GM21528 (cell line): ENCODE data around the gene CUX1.

Source experiments
- ATAC-seq: cut with Tn5 transposase; IDR thresholded peaks from one replicate; pipeline ENCODE4 v1.9.1; 2021; ENCODE audit warnings: mild to moderate bottlenecking, moderate library complexity; ENCODE audit not compliant: unreplicated experiment, low FRiP score

The CUX1 gene

DNA sequence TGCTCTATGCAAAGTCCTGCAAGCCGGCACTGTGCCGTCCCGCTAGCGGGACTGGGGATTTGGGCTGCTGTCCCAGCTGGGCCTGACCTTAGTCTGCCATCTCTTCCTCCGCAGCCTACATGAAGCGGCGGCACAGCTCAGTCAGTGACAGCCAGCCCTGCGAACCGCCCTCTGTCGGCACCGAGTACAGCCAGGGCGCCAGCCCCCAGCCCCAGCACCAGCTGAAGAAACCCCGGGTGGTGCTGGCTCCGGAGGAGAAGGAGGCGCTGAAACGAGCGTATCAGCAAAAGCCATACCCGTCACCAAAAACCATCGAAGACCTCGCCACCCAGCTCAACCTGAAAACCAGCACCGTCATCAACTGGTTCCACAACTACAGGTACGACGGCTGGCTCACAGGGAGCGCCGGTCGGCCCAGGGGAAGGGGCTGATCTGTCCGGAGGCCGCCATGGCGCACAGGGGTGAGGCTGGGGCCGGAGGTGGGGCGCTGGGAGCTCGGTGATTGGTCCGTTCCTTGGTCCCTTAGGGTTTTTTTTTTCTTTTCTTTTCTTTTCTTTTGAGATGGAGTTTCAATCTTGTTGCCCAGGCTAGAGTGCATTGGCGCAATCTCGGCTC lies 421.9 kb downstream of the CUX1 start:
- no peak for ATAC-seq

DNA sequence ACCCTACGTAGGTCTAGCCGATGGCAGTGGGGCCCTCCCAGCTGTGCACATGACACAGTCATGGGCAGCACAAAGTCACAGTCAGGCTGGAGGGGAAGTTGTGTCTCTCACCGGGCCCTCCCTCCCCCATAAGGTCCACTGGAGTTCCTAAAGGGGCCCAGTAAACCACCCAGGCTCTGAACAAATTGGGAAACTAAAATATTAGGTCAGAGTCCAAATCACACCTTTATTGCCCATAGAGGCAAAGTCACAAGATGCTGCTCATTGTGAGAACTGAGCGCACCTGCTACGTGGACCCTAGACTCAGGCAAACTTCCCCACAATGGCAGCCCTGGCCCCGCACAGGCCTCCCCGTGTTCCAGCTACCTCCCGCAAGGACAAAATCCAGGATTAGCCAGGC lies 424.0 kb downstream of the CUX1 start:
- no peak for ATAC-seq

DNA sequence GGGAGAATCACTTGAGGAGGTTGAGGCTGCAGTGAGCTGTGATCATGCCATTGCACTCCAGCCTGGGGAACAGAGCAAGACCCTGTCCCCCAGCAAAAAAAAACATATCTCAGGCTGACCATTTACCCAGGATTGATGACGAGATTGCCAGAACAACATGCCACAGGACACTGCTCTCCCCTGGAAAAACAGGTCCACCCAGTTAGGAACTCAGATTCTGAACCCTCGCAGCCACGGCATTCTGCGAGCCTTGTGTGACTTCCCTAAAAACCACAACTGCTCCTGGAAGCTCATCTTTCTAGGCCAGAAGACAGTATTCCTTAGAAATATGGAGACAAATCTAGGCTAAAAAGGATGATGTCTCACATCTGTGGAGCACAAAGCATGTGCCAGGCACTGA lies 427.2 kb downstream of the CUX1 start:
- ATAC-seq: no peak

DNA sequence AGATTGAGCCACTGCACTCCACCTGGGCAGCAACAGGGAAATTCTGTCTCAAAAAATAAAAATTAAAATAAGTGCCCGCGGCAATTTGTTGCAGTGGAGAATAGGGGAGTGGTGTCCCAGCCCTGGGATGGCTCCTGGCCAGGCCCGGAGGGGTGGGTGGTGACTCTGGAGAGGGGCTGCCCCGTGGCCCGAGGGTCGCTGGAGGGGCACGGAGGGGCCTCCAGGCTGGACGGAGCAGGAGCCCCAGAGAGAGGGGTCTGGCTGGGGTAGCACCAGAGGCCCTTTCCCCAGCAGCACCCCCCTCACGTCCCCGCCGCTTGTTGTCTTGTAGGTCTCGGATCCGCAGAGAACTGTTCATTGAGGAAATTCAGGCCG lies 430.6 kb downstream of the CUX1 start:
- no peak for ATAC-seq

DNA sequence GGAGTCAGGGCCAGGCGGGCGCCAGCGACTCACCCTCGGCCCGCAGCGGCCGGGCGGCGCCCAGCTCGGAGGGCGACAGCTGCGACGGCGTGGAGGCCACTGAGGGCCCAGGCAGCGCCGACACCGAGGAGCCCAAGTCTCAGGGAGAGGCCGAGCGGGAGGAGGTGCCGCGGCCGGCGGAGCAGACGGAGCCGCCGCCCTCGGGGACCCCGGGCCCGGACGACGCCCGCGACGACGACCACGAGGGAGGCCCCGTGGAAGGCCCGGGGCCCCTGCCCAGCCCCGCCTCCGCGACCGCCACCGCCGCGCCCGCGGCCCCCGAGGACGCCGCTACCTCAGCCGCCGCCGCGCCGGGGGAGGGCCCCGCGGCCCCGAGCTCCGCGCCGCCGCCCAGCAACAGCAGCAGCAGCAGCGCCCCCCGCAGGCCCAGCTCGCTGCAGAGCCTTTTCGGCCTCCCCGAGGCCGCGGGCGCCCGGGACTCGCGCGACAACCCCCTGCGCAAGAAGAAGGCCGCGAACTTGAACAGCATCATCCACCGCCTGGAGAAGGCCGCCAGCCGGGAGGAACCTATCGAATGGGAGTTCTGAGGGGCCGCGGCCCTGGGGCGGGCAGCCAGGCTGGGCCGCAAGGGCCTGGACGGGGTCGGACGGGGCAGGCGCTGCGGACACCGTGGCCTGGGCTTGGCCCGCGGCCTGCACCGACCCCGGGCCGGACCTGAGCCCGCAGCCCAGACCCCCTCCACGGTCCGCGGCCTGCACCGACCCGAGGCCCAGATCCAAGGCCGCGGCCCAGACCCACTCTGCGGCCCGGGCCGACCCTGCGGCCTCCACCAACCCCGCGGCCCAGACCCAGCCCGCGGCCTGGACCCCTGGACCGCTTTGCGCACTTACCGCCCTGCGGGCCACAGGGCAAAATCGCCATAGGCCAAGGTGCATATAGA lies 431.3 kb downstream of the CUX1 start:
- no peak for ATAC-seq

DNA sequence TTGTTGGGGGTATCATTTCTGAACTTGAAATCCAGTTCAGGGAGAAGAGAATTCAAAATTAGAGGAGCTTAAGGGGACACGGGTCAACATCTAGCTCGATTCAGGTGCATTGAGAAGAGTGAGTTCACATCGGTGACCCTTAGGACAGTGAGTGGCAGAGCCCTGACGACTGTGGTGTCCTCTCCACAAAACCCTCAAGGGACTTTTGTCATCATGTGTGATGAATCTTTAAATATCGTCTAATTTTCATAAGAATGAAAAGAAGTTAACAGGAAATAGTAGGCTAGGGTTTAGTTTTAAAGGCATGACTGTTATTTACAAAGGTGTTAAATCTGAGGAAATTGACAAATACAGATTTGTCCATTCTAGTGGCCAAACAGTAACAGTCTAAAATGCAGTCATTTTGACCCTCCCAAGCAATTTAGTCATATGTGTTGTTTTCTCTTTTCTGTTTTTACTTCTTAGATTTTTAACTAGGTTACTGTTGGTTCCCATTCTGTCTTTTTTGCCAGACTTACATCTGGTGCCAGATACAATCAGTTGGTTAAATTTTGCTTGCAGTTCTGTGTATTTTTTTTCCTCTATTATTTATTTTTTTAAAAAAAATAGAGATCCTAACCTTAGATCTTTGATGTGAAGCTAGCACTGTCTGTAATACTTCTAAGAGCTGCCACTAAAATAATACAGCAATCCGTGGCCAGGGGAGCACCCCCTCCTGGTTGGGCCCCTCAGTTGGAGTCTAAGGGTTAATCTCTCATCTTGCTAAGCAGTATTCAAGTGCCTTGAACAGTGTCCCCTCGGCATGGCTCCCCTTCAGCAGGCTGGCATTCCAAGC lies 434.3 kb downstream of the CUX1 start:
- no peak for ATAC-seq

DNA sequence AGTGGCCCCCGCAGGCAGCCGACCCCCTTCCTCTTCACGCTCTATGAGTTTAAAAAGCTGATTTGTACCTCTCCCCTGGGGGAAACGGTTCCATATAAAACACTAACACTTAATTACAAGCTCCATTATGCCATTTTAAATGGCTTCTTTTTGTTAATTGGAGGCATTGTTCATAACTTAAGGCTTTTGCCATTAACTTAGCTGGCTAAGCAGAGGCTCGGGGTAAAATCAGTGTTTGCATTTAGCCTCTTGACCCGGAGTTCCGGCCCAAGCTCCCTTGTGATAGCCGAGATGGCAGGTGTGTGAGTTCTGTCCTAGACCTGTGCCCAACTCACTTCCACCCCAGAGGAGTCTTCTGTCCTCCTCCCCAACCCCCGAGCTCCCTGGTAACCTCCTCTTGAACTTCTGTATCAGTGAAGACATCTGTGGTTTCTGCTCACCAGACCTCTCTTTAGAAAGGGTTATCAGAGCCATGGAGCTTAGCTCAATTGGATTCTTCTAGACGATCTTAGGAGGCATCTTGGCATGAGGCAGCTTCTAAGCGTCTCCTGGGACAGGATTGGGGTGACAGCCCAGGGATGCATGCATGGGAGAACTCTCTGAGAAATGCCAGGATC lies 435.0 kb downstream of the CUX1 start:
- ATAC-seq: no peak

DNA sequence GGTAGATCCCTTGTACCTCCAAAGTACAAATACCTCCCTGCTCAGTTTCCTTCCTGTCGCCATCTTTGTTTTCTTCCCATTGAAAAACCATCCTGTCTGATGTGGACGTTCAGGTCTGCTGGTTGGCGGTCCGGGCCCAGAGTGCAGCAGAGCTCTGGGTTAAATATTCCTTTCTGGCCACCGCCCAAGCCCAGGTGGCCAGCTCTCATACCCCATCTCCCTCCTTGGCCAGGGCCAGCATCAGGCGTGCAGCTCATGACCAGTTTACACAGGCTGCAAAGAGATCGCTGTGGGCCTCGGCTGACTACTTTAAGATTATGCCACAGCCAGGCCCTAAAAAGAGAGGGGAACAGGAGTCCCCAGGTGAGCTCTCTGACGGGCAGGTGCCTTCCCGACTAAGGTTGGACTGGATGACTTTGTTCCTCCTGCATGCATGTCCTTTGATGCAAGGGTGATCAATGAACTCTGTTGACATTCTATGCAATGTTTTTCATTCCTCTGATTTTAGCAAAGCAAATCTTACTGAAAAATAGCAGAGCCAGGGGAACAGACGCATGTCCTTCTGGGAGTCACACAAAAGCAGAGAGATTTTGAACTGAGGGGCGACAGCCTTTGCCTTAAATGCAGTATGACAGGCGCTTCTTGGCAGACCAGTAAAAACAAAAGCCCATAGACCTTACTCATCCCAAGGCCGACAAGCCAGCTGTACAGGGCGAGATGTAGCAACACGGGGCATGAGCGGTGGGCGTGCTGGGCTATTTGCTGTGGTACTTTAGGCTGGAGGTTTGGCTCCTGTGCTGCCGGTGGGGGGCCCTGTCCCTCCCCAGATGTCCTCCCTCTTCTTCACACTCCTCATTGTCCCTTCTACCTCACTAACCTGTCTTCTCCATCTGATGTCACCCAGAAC lies 435.9 kb downstream of the CUX1 start:
- no peak for ATAC-seq

DNA sequence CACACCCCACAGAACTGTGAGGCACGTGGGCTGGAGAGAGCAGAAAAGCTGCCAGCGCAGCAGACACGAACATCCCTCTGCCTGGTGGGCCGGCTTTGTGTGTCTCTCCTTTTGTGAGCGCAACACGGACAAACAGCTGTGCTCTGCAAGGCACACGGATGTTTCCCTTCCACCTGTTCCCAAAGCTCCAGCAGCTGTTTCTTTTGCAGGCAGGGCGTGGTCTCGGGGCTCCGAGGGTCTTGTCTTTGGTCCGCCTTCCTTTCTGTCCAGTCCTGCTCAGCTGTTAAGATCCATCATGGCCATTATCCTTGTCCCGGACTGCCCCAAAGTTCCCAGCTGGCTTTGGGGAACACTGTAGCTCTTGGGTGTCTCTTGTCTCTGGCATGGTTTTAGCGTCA lies 436.5 kb downstream of the CUX1 start:
- no peak for ATAC-seq

DNA sequence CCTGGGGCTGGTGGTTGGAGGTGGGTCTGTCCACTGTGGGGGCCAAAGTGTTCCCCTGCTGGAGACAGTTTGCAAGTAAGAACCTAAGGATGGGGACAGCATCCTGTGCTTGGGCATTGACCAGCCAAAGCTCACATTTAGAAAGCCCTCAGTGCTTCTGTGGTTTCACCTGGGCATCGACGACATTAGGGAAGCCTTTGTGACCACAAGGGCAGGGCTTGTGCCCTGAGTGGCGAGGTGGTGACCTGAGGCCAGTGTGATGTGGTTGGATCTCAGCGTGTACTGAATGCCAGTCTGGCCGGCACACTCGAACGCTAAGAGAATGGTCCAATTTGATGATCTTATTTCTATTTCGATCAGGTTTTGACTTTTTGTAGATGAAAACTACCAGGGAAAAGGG lies 437.1 kb downstream of the CUX1 start:
- no peak for ATAC-seq

DNA sequence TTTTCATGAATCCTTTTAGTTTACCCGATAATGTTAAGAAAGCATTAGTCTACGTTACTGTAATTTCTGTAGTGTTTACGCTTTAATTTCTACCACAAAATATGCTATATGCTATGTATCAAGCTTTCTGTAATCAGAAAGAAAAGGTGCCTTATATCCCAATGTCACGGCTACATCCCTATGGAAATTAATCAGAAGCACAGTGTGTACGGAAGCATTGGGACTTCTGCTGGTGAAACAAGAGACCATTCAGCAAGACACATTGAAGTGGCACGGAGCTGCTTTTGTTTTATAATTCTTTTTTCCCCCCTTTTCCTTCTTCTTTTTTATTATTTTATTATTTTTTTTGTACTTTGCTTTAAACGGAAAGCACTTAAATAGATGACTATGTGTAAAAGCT lies 438.1 kb downstream of the CUX1 start:
- no peak for ATAC-seq

DNA sequence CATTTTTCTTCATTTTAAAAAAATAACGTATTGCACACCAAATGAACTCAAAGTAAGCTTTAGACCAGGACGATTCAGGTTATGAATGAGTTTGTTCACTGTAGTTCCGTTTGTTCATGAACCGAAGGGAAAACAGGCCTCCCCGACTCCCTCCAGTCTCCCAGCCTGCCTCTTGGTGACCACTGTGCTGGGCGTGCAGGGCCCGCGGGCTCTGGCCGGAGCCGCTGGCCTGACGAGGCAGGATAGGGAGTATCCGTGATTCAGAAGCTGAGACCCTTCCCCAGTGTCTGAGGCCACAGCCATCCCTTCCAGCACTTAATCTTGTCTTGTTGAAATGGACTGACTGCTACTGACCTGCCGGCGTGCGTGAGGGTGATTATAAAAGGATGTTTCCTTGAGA lies 438.5 kb downstream of the CUX1 start:
- no peak for ATAC-seq

DNA sequence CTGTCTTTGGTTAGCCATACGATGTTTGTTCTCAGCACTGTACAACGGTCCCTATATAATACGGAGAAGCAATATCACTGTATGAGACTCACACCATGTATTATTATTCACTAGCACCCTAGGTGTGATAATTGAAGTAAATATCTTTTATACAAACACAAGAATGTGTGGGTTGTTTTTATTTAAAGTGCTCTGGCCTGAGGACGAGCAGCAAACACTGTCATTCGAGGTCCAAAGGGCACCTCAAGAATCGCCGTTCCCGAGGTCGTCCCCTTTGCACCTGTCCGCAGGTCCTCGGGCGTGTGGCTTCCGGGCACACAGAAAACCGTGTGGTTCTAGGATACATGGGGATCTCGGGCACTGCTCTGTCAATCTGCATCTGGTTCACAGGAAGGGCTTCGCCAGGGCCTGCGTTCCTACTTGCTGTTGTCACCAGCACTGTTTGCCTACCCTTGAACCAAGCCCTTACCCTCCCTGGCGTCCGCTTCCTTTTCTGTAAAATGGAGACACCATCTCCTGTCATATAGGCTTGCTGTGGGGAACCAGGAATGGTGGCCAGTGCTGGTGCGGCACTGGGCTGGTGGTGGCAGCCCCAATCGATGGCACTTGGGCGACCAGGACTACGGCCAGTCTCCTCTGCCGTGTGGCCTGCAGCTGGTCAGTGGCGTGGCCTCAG lies 440.8 kb downstream of the CUX1 start:
- ATAC-seq: no peak

DNA sequence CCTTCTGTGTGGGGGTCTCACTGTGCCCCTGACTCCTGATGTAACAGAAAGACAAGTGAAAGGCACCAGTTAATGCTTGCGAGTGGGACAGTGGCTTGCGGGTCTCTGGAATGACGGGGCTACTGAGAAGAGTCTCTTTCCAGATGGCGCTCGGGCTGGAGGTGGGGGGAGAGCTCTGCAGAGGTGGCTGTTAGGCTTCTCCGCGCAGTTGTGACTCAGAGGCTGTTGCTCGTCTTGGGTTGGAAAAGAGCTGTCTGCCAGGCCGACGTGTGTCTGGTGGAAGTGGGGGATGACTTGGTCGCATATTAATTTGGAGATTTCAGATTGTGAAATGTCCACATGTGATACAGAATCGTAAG lies 441.3 kb downstream of the CUX1 start:
- ATAC-seq: no peak

DNA sequence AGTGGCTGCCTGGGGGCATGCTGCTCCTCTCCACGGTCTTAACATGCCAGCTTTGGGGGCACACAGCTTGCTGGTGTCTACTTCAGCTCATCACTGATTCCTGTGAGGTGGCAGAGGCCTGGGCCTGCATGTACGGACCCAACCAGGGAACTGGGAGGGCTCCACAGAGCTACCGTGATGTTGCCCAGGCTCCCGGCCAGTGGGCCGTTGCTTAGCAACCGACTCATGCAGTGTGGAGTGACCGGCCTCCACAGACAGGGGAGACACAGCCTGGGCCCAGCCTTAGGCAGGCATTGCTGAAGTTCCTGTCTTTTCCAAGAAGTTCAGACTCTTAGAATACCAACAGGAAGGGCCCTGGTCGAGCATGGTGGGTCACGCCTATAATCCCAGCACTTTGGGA lies 443.4 kb downstream of the CUX1 start:
- no peak for ATAC-seq

DNA sequence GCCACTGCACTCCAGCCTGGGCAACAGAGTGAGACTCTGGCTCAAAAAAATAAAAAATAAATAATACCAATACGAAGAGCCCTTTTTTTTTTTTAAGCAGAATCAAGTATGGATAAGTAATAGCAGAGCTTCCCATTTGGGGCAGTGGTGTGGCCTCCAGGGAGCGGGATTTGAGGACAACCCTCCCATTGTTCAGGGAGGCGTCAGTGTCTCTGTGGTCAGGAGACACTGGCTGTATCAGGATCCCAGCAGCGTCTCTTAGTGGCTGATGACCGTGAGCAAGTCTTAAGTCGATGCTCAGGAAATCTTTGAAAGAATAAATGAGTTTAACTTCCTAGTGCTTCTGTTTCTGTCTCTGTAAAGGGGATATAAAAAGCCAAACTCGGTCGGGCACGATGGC lies 444.0 kb downstream of the CUX1 start:
- ATAC-seq: no peak

DNA sequence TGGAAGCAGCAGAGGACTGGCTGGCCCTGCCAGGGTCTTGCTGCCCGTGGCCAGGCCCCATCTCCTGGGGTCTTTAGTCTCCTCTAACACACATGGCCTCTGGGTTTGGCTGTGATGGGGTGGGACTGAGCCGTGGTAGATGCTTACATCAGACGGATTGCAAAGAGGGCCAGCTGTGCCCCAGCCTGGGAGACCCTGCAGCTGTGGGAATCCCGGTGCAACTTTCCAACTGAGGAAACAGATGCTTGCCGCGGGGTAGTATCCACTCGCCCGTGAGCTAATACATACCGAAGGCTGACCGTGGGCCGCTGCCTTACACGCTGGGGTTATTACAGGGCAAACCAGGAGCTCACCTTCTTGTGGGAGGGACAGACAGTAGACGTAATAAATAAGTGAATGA lies 445.1 kb downstream of the CUX1 start:
- no peak for ATAC-seq

DNA sequence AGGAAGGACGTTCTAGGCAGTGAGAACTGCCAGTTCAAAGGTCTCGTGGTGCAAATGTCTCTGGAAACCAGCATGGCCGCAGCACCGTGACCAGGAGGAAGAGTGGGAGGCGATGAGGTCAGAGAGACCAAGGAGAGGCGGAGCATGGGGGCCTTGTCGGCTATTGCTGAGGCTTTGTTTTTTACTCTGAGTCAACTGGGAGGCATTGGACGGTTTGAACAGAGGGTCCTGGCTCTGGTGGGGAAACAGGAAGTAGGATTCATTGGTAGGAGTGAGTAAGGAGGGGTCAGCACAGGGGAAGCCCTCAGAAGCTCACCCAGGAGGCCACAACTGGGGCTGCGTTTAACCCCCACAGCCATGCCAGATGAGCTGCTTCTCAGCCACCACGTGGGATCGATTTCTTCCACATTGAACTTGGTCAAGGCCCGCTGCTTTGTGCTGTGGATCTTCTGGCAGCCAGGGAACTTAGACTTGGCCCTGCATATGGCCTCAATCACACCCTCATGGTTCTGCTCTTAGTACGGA lies 447.0 kb downstream of the CUX1 start:
- ATAC-seq: no peak

DNA sequence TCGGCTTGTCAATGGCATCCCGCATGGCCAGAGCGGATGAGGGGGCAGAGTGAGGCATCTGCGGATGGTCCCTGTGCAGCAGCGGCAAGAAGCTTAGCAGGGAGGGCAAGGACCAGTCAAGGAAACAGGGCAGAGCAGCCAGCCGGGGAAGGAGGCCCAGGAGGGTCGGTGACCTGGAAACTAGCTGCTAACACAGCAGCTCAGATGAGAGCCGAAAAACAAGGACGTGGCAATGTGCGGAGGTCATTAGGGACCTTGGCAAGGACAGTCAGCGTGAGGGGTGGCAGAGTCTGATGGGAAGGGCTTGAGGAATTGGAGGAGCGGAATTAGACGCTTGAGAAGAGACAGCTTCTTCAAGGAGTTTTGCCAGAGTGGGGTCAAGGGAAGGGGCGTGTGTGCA lies 449.1 kb downstream of the CUX1 start:
- no peak for ATAC-seq
